SK-N-SH (cell line): ENCODE data around the gene ZBTB45. TPM values are rescaled to one million over a fixed set of nuclear protein-coding genes. Genes with fewer than 3 reads are reported as not detected.

ENCODE experiments used
- CTCF ChIA-PET: fragments of 300-600, 350-600 bp; formaldehyde crosslinking; extraction: SDS; loops from one replicate; lab custom pipeline; 2021; lab: Yijun Ruan, JAX
- POLR2A ChIA-PET: fragments of 350-600 bp; sonication (Branson Sonifier 250); formaldehyde crosslinking; extraction: SDS; loops from one replicate; lab custom pipeline; 2020; ENCODE audit warnings: antibody characterized with exemption, inconsistent platforms; lab: Yijun Ruan, JAX
- DNase-seq: peaks from one replicate; pipeline ENCODE4 v3.0.0; 2012
- H2AFZ ChIP-seq: fragments of 200-600 bp; sonication (generic); 2 replicates; pipeline ENCODE4 v1.8.1; 2016; ENCODE audit warnings: antibody characterized with exemption, mild to moderate bottlenecking, low read depth
- H3F3A ChIP-seq: fragments of 200-600 bp; sonication (generic); replicated peaks from 2 replicates; pipeline ENCODE3; 2016; ENCODE audit warnings: antibody characterized with exemption, mild to moderate bottlenecking; ENCODE audit not compliant: insufficient read depth
- H3K27ac ChIP-seq, 2 experiments: fragments of 200-500 bp in 1 of 2; fragments of 200-600 bp in 1 of 2; sonication (Bioruptor generic) in 1 of 2; sonication (generic), shearing (Covaris generic) in 1 of 2; 2 replicates each; pipeline versions ENCODE4 v1.5.1 to v1.6.1; 2014 to 2016; ENCODE audit warnings: low read depth in 2 of 2, inconsistent platforms in 1 of 2, low read length in 1 of 2, mild to moderate bottlenecking in 1 of 2, mixed read lengths in 1 of 2
- H3K27me3 ChIP-seq: fragments of 200-600 bp; sonication (generic), shearing (Covaris generic); 2 replicates; pipeline ENCODE4 v1.6.1; 2016; ENCODE audit warnings: mixed run types; ENCODE audit not compliant: insufficient read depth
- H3K36me3 ChIP-seq, 2 experiments: fragments of 200-500 bp in 1 of 2; fragments of 200-600 bp in 1 of 2; sonication (Bioruptor generic) in 1 of 2; sonication (generic) in 1 of 2; replicated peaks in 1 of 2; 2 replicates each; pipeline versions ENCODE3 to v1.5.1; 2014 to 2016; ENCODE audit warnings: low read length in 1 of 2, mild to moderate bottlenecking in 1 of 2; ENCODE audit not compliant: insufficient read depth in 2 of 2, control insufficient read depth in 1 of 2
- H3K4me1 ChIP-seq, 2 experiments: fragments of 200-500 bp in 1 of 2; fragments of 200-600 bp in 1 of 2; sonication (Bioruptor generic) in 1 of 2; sonication (generic), shearing (Covaris generic) in 1 of 2; 2 replicates each; pipeline versions ENCODE4 v1.5.1 to v1.6.1; 2014 to 2016; ENCODE audit warnings: low read depth in 1 of 2, low read length in 1 of 2, mixed run types in 1 of 2; ENCODE audit not compliant: insufficient read depth in 2 of 2, control insufficient read depth in 1 of 2
- H3K4me2 ChIP-seq: fragments of 200-600 bp; sonication (generic), shearing (Covaris generic); 2 replicates; pipeline ENCODE4 v1.6.1; 2017; ENCODE audit warnings: mixed run types
- H3K4me3 ChIP-seq, 2 experiments: fragments of 200-500 bp in 1 of 2; fragments of 200-600 bp in 1 of 2; sonication (Bioruptor generic) in 1 of 2; sonication (generic), shearing (Covaris generic) in 1 of 2; 2 replicates each; pipeline versions ENCODE4 v1.5.1 to v1.8.1; 2014 to 2016; ENCODE audit warnings: low read depth in 2 of 2, inconsistent platforms in 1 of 2, low read length in 1 of 2, mild to moderate bottlenecking in 1 of 2, mixed read lengths in 1 of 2, moderate library complexity in 1 of 2
- H3K79me2 ChIP-seq: fragments of 200-600 bp; sonication (generic); 2 replicates; pipeline ENCODE4 v1.8.1; 2017; ENCODE audit warnings: mild to moderate bottlenecking; ENCODE audit not compliant: insufficient read depth
- H3K9ac ChIP-seq: fragments of 200-600 bp; sonication (generic); 2 replicates; pipeline ENCODE4 v1.6.1; 2017; ENCODE audit warnings: mixed run types
- H3K9me2 ChIP-seq: fragments of 200-600 bp; sonication (generic); 2 replicates; pipeline ENCODE4 v1.6.1; 2017; ENCODE audit warnings: mixed run types
- H3K9me3 ChIP-seq: fragments of 200-600 bp; sonication (generic); 2 replicates; pipeline ENCODE4 v1.6.1; 2017; ENCODE audit warnings: mixed run types, mild to moderate bottlenecking, moderate library complexity
- H4K20me1 ChIP-seq: fragments of 200-600 bp; sonication (generic); 2 replicates; pipeline ENCODE4 v1.6.1; 2017; ENCODE audit warnings: mild to moderate bottlenecking, mixed run types; ENCODE audit not compliant: insufficient read depth
- CHD2 ChIP-seq: fragments of 150-350 bp; IDR thresholded peaks from 2 replicates; pipeline ENCODE4 v1.6.1; 2018; ENCODE audit warnings: low read length; ENCODE audit not compliant: partially characterized antibody
- FOXJ3 ChIP-seq: sonication (generic); formaldehyde crosslinking; IDR thresholded peaks from 2 replicates; pipeline ENCODE4 v1.5.1; 2020; ENCODE audit warnings: mild to moderate bottlenecking, missing genetic modification reagents
- FOXM1 ChIP-seq: IDR thresholded peaks from 2 replicates; pipeline ENCODE4 v1.4.0; 2012; ENCODE audit warnings: low read depth, mild to moderate bottlenecking
- NFIC ChIP-seq: IDR thresholded peaks from 2 replicates; pipeline ENCODE4 v1.4.0; 2012; ENCODE audit warnings: borderline replicate concordance
- NRF1 ChIP-seq: IDR thresholded peaks from 2 replicates; pipeline ENCODE4 v1.6.1; 2012; ENCODE audit warnings: low read depth, mild to moderate bottlenecking, low read length
- TCF12 ChIP-seq: IDR thresholded peaks from 2 replicates; pipeline ENCODE4 v1.4.0; 2012
- TEAD4 ChIP-seq: IDR thresholded peaks from 2 replicates; pipeline ENCODE4 v1.4.0; 2012; ENCODE audit warnings: mild to moderate bottlenecking, borderline replicate concordance; ENCODE audit not compliant: insufficient read depth
- WGBS: methylation state at CpG from one replicate; pipeline ENCODE4 v1.1.6; 2017; ENCODE audit warnings: low lambda C conversion rate; 5-methylcytosine and 5-hydroxymethylcytosine counted together
- polyA plus RNA-seq, 3 experiments: library from polyadenylated mRNA; depleted of rRNA; stranded (reverse); fragments of >200 nt; gene quantifications; 2 replicates each; pipeline ENCODE4 v1.2.3, GENCODE V29; 2012
- TF ChIP-seq, protein P1 (sequence below): IDR thresholded peaks from 2 replicates; pipeline ENCODE4; 2012
- TF ChIP-seq, protein P2 (sequence below): IDR thresholded peaks from 2 replicates; pipeline ENCODE4 v1.4.0; 2012; ENCODE audit warnings: low read depth, borderline replicate concordance

The ZBTB45 gene
- polyA plus RNA-seq, 1 of the 3 experiments (the other 2 are of a cell fraction) = 11.3 TPM

- H4K20me1 ChIP-seq = peaks cover 9% of the 10 kb centered on the region; the same call in 1 of the 2 replicates
- H3K9me2 ChIP-seq = no peaks in the 10 kb centered on the region
- peak within 1 kb of the TSS; percentile 91 to 96 for H3K4me3 ChIP-seq
- DNase-seq = no peak
- no peak within 1 kb of the TSS for H2AFZ ChIP-seq
- H3K4me2 ChIP-seq = peak within 1 kb of the TSS; percentile 99
- peaks cover 16 to 18% of the 10 kb centered on the region in 2 experiments for H3K36me3 ChIP-seq
- no peaks in the 10 kb centered on the region for H3K27me3 ChIP-seq
- 0% methylated on average over 39 of the region's 62 CpGs for WGBS
- H3K4me1 ChIP-seq = peaks cover 24 to 70% of the 10 kb centered on the region in 2 experiments; a peak in 3 of 4 replicates
- H3K27ac ChIP-seq = peak within 1 kb of the TSS; percentile 99 to 100
- peaks cover 45% of the 10 kb centered on the region for H3K79me2 ChIP-seq
- TF ChIP-seq NFIC = no peak
- no peak for TF ChIP-seq FOXM1
- TF ChIP-seq, protein P1, sequence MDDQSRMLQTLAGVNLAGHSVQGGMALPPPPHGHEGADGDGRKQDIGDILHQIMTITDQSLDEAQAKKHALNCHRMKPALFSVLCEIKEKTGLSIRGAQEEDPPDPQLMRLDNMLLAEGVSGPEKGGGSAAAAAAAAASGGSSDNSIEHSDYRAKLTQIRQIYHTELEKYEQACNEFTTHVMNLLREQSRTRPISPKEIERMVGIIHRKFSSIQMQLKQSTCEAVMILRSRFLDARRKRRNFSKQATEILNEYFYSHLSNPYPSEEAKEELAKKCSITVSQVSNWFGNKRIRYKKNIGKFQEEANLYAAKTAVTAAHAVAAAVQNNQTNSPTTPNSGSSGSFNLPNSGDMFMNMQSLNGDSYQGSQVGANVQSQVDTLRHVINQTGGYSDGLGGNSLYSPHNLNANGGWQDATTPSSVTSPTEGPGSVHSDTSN = no peak
- TF ChIP-seq, protein P2, sequence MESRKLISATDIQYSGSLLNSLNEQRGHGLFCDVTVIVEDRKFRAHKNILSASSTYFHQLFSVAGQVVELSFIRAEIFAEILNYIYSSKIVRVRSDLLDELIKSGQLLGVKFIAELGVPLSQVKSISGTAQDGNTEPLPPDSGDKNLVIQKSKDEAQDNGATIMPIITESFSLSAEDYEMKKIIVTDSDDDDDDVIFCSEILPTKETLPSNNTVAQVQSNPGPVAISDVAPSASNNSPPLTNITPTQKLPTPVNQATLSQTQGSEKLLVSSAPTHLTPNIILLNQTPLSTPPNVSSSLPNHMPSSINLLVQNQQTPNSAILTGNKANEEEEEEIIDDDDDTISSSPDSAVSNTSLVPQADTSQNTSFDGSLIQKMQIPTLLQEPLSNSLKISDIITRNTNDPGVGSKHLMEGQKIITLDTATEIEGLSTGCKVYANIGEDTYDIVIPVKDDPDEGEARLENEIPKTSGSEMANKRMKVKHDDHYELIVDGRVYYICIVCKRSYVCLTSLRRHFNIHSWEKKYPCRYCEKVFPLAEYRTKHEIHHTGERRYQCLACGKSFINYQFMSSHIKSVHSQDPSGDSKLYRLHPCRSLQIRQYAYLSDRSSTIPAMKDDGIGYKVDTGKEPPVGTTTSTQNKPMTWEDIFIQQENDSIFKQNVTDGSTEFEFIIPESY = no peak
- no peaks in the 10 kb centered on the region for H3K9me3 ChIP-seq
- peak within 1 kb of the TSS; percentile 100 for H3K9ac ChIP-seq
- H3F3A ChIP-seq = peaks cover 41% of the 10 kb centered on the region
- ChIA-PET POLR2A (interaction anchor here (1.5 to 5.7 kb wide), 5 partner anchors 11 to 39 kb away, joined by 3 to 35 read pairs (median 15); partner anchors contain the start of genes MZF1, TRIM28 and ZBTB45), CTCF (interaction anchor here (2.6 kb wide), 1 partner anchor 39 kb away, joined by 23 read pairs; the partner anchor contains the start of gene ZBTB45)
Measured at GRCh38 chr19:58558066-58558622, 38.5 kb upstream of the ZBTB45 start, which contains the start of gene UBE2M. Gene UBE2M (minus strand): TSS chr19:58558611. CDS start chr19:58558381, 230 bp downstream.

DNA sequence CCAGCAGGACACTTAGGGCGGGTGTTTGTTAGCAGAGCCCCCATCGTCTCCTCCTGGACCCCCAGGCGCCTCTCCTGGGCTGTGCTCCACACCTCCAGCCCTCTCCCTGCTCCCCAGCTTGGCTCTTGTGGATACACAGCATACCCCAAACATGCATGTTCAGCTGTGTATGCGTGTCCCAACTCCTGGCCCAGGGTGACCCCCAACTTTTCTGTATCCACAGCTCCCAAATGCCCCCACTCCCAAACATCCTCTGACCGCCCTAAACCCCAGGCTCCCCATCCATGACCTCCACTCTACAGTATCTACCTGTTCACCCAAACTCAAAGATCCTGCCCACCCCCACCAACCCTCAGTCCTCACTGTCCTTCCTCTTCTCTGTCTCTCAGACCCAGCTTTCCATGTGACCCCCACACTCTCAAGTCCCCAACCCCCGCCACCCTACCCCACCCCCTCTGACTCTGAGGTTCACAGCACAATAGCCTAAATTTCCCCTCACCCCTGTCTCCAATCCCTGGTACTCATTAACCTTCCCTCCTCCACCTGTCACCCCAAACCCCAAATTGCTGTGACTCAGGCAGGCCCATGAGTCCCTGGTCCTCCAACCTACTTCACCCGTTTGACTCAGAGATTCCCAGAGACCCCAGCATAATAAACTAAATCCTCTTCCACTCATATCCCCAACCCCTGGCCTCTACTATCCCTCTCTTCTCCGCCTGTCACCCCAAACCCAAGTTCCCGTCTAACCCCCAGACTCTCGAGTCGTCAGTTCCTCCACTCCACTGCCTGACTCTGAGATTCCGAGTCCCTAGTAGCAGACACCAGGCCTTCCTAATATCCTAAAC lies 37.8 kb upstream of the ZBTB45 start:
- H4K20me1 ChIP-seq = peaks cover 9% of the 10 kb centered on the region; the same call in 1 of the 2 replicates
- H3F3A ChIP-seq = peaks cover 48% of the 10 kb centered on the region
- WGBS = 20% methylated on average over 11 of the region's 12 CpGs
- peaks cover 24 to 63% of the 10 kb centered on the region in 2 experiments; a peak in 3 of 4 replicates for H3K4me1 ChIP-seq
- no peaks in the 10 kb centered on the region for H3K9me2 ChIP-seq
- peak overlapping the region; percentile 95 for H3K9ac ChIP-seq
- TF ChIP-seq TCF12 (no peak), TEAD4 (no peak), FOXJ3 (no peak), NRF1 (no peak), CHD2 (no peak)
- TF ChIP-seq, all 33 proteins: peak for 0
- CTCF ChIA-PET = interaction anchor here (1.1 to 2.6 kb wide), 3 partner anchors 38 to 43 kb away, joined by 3 to 23 read pairs (median 3); partner anchors contain the start of gene ZBTB45
- H3K9me3 ChIP-seq = no peaks in the 10 kb centered on the region
- DNase-seq = no peak
- H3K4me2 ChIP-seq = peak overlapping the region; percentile 96
- H3K27me3 ChIP-seq = no peaks in the 10 kb centered on the region
- peaks cover 50% of the 10 kb centered on the region for H3K79me2 ChIP-seq
- peak overlapping the region; percentile 99 to 100 for H3K27ac ChIP-seq
- no peak overlapping the region for H2AFZ ChIP-seq
- peaks cover 19 to 21% of the 10 kb centered on the region in 2 experiments for H3K36me3 ChIP-seq
- H3K4me3 ChIP-seq = peak overlapping the region; percentile 87 to 91
- POLR2A ChIA-PET = interaction anchor here (2.2 to 5.7 kb wide), 3 partner anchors 13 to 38 kb away, joined by 15 to 35 read pairs (median 23); partner anchors contain the start of genes MZF1, TRIM28 and ZBTB45
